HCT116 (cell line): ENCODE measurements around the gene DKK3.

Experiments
- CTCF ChIP-seq, 3 experiments: fragments of 200-600 bp in 1 of 3; sonication (generic) in 1 of 3; IDR thresholded peaks in 2 of 3; conservative IDR thresholded peaks in 1 of 3; 2 replicates each; pipeline ENCODE4 v1.5.1; 2012 to 2017; ENCODE audit warnings: low read depth in 2 of 3, low read length in 2 of 3, antibody characterized with exemption in 1 of 3, borderline replicate concordance in 1 of 3, control low read depth in 1 of 3, mild to moderate bottlenecking in 1 of 3, mixed read lengths in 1 of 3, mixed run types in 1 of 3, moderate library complexity in 1 of 3; ENCODE audit not compliant: insufficient read depth in 1 of 3
- EGR1 ChIP-seq: IDR thresholded peaks from 2 replicates; pipeline ENCODE4 v1.6.1; 2012; ENCODE audit warnings: low read depth
- FOSL1 ChIP-seq: IDR thresholded peaks from 2 replicates; pipeline ENCODE4 v1.6.1; 2012; ENCODE audit warnings: low read depth
- MAX ChIP-seq: IDR thresholded peaks from 2 replicates; pipeline ENCODE4 v1.6.1; 2012
- POLR2A ChIP-seq: IDR thresholded peaks from 2 replicates; pipeline ENCODE4 v1.7.0; 2011; ENCODE audit warnings: borderline replicate concordance; ENCODE audit not compliant: insufficient read depth, insufficient read length; ENCODE audit errors: extremely low read depth
- POLR2AphosphoS5 ChIP-seq: IDR thresholded peaks from 2 replicates; pipeline ENCODE4 v1.6.1; 2011; ENCODE audit warnings: mild to moderate bottlenecking, low read depth, low read length, moderate library complexity
- SP1 ChIP-seq: IDR thresholded peaks from 2 replicates; pipeline ENCODE4 v1.6.1; 2012; ENCODE audit warnings: low read depth

GRCh38 chr11:12042215-12042676, 33.8 kb upstream of the DKK3 start:
- TF ChIP-seq CTCF (IDR thresholded peaks at IDR 0.05 in 2 of 3, conservative IDR thresholded peaks at IDR 0.05 in 1 of 3; ENCODE audit: borderline replicate concordance in 1 of 3, insufficient read depth in 1 of 3, low read depth in 2 of 3, low read length in 2 of 3) (no peak), MAX (peak; percentile 38), POLR2A (no peak), POLR2AphosphoS5 (no peak), FOSL1 (peak; percentile 55; the same call in 1 of the 2 replicates), EGR1 (no peak), SP1 (peak; percentile 62)
